PC-9 (cell line): ENCODE data around the gene BIRC2. TPM values are rescaled to one million over a fixed set of nuclear protein-coding genes. Genes with fewer than 3 reads are reported as not detected.

Experiments
- BruUV-seq: library from RNA; stranded (reverse); fragments of 400-500 nt; replicated peaks from 2 replicates; lab custom pipeline; 2021; lab: Mats Ljungman, UMichigan
- CTCF ChIA-PET: fragments of 300-600 bp; sonication (Branson Sonifier 250); formaldehyde crosslinking; loops from one replicate; lab custom pipeline; 2022; ENCODE audit warnings: antibody characterized with exemption; lab: Charles Lee
- POLR2A ChIA-PET: fragments of 300-600 bp; sonication (Branson Sonifier 250); formaldehyde crosslinking; loops from one replicate; lab custom pipeline; 2022; ENCODE audit warnings: antibody characterized with exemption; ENCODE audit not compliant: unreplicated experiment; lab: Charles Lee
- DNase-seq, 2 experiments: peaks; one replicate each; pipeline versions ENCODE4 v3.0.0 to v3.0.0-alpha.2; 2015 to 2022; ENCODE audit warnings: mixed read lengths in 1 of 2
- H2AFZ ChIP-seq: fragments of 200-600 bp; sonication (generic); 2 replicates; pipeline ENCODE4 v1.8.1; 2017; ENCODE audit warnings: antibody characterized with exemption
- H3F3A ChIP-seq: fragments of 200-600 bp; sonication (generic); 2 replicates; pipeline ENCODE4 v1.8.1; 2017; ENCODE audit warnings: antibody characterized with exemption, mild to moderate bottlenecking, low read depth; ENCODE audit not compliant: insufficient read depth
- H3K27ac ChIP-seq: fragments of 200-600 bp; sonication (generic); 2 replicates; pipeline ENCODE4 v1.6.1; 2016; ENCODE audit warnings: mixed run types
- H3K27me3 ChIP-seq: fragments of 200-600 bp; sonication (generic); 2 replicates; pipeline ENCODE4 v1.6.1; 2016; ENCODE audit warnings: low read depth, mixed run types; ENCODE audit not compliant: insufficient read depth
- H3K36me3 ChIP-seq: fragments of 200-600 bp; sonication (generic); 2 replicates; pipeline ENCODE4 v1.6.1; 2016; ENCODE audit warnings: low read depth, mixed run types
- H3K4me1 ChIP-seq: fragments of 200-600 bp; sonication (generic); replicated peaks from 2 replicates; pipeline ENCODE4 v1.6.1; 2016; ENCODE audit warnings: mixed run types; ENCODE audit not compliant: insufficient read depth
- H3K4me2 ChIP-seq: fragments of 200-600 bp; sonication (generic); 2 replicates; pipeline ENCODE4 v1.6.1; 2017; ENCODE audit warnings: mixed run types
- H3K4me3 ChIP-seq: fragments of 200-600 bp; sonication (generic); 2 replicates; pipeline ENCODE4 v1.6.1; 2016; ENCODE audit warnings: mixed run types
- H3K79me2 ChIP-seq: fragments of 200-600 bp; sonication (generic); 2 replicates; pipeline ENCODE4 v1.6.1; 2017; ENCODE audit warnings: low read depth, mixed run types
- H3K9me2 ChIP-seq: fragments of 200-600 bp; sonication (generic); 2 replicates; pipeline ENCODE4 v1.8.1; 2017; ENCODE audit warnings: mild to moderate bottlenecking; ENCODE audit not compliant: insufficient read depth
- H3K9me3 ChIP-seq: fragments of 200-600 bp; sonication (generic); 2 replicates; pipeline ENCODE4 v1.8.1; 2016; ENCODE audit warnings: low read depth; ENCODE audit not compliant: insufficient read depth
- H4K20me1 ChIP-seq: fragments of 200-600 bp; sonication (generic); 2 replicates; pipeline ENCODE4 v1.8.1; 2017; ENCODE audit not compliant: insufficient read depth
- CTCF ChIP-seq: fragments of 200-600 bp; sonication (generic); conservative IDR thresholded peaks from 2 replicates; pipeline ENCODE4 v1.6.1; 2017; ENCODE audit warnings: mixed run types, antibody characterized with exemption, mild to moderate bottlenecking, moderate library complexity
- EZH2 ChIP-seq: fragments of 200-600 bp; sonication (generic); IDR thresholded peaks from 2 replicates; pipeline ENCODE4 v1.8.0; 2017; ENCODE audit warnings: antibody characterized with exemption, low read depth
- intact Hi-C: fragments of 100-400 bp; cut with micrococcal nuclease; formaldehyde crosslinking; loops from one replicate; pipeline ENCODE4 v1.10.0; 2022; ENCODE audit not compliant: unreplicated experiment
- total RNA-seq: library from RNA; stranded (reverse); gene quantifications from 2 replicates; pipeline ENCODE4 v1.2.3, GENCODE V29; 2021

Gene BIRC2
- total RNA-seq, 1 experiment from 2014 or later, result 33.7 TPM

GRCh38 chr11:102360681-102361080 is 13.7 kb downstream of the BIRC2 start:
- Histone ChIP-seq H3K4me2 (no peak overlapping the region), H3K36me3 (peaks cover 38% of the 10 kb centered on the region), H2AFZ (no peak overlapping the region), H3K27ac (no peak overlapping the region), H3K4me1 (no peaks in the 10 kb centered on the region), H4K20me1 (no peaks in the 10 kb centered on the region), H3K9me2 (no peaks in the 10 kb centered on the region), H3F3A (peaks cover 3% of the 10 kb centered on the region; the same call in 1 of the 2 replicates), H3K79me2 (peaks cover 18% of the 10 kb centered on the region; the same call in 1 of the 2 replicates), H3K4me3 (no peak overlapping the region), H3K9me3 (no peaks in the 10 kb centered on the region), H3K27me3 (no peaks in the 10 kb centered on the region)
- ChIA-PET POLR2A (no interaction called here), CTCF (no interaction called here)
- DNase-seq, result no peak
- intact Hi-C loops, result loop anchor here (5.0 kb wide), 1 partner anchor 73 kb away; no protein-coding TSS in a partner anchor
- no TSS peak for BruUV-seq
- TF ChIP-seq EZH2 (no peak), CTCF (no peak)

- TF ChIP-seq EZH2 (no peak), CTCF (no peak)
- CTCF ChIA-PET, result interaction anchor here (0.6 kb wide), 1 partner anchor 11 kb away, joined by 6 read pairs; no protein-coding TSS in a partner anchor
Observed at GRCh38 chr11:102361086-102362031, 14.3 kb downstream of the BIRC2 start.

GRCh38 chr11:102364991-102365390 is 18.0 kb downstream of the BIRC2 start:
- no TSS peak for BruUV-seq
- intact Hi-C loops, result loop anchor here (5.0 kb wide), 1 partner anchor 78 kb away; no protein-coding TSS in a partner anchor
- TF ChIP-seq CTCF, result no peak
- TF ChIP-seq EZH2, result no peak

More at GRCh38 chr11:102361086-102362031, 14.3 kb downstream of the BIRC2 start:
- H3K27me3 ChIP-seq, result no peaks in the 10 kb centered on the region
- no peak overlapping the region; the same call in 1 of the 2 replicates for H3K4me3 ChIP-seq
- POLR2A ChIA-PET, result no interaction called here
- peaks cover 38% of the 10 kb centered on the region for H3K36me3 ChIP-seq
- peaks cover 3% of the 10 kb centered on the region; the same call in 1 of the 2 replicates for H3F3A ChIP-seq
- no peak overlapping the region for H2AFZ ChIP-seq
- H3K27ac ChIP-seq, result no peak overlapping the region
- H3K9me3 ChIP-seq, result no peaks in the 10 kb centered on the region
- H3K79me2 ChIP-seq, result 0 out of 2 replicates have a peak, but pooled peaks cover 11% of the 10 kb centered on the region
- DNase-seq, result no peak
- H3K4me2 ChIP-seq, result no peak overlapping the region
- BruUV-seq, result no TSS peak
- intact Hi-C loops, result loop anchor here (5.0 kb wide), 1 partner anchor 74 kb away; no protein-coding TSS in a partner anchor
- H3K4me1 ChIP-seq, result no peaks in the 10 kb centered on the region
- no peaks in the 10 kb centered on the region for H4K20me1 ChIP-seq
- H3K9me2 ChIP-seq, result no peaks in the 10 kb centered on the region

More at GRCh38 chr11:102364991-102365390, 18.0 kb downstream of the BIRC2 start:
- Histone ChIP-seq H3K4me1 (no peaks in the 10 kb centered on the region), H2AFZ (no peak overlapping the region), H3K9me3 (no peaks in the 10 kb centered on the region; the same call in 1 of the 2 replicates), H3K9me2 (no peaks in the 10 kb centered on the region), H3K4me3 (no peak overlapping the region), H3K27me3 (no peaks in the 10 kb centered on the region), H3K4me2 (no peak overlapping the region), H3K79me2 (no peaks in the 10 kb centered on the region), H3F3A (peaks cover 22% of the 10 kb centered on the region), H3K27ac (no peak overlapping the region), H4K20me1 (no peaks in the 10 kb centered on the region), H3K36me3 (peaks cover 52% of the 10 kb centered on the region)
- POLR2A ChIA-PET, result no interaction called here
- no peak for DNase-seq
- CTCF ChIA-PET, result no interaction called here
